Ovary (tissue), 3 donors: Measurements from ENCODE around the gene TATDN2.

Experiments
- EP300 ChIP-seq: sonication (generic); formaldehyde crosslinking; IDR thresholded peaks from one replicate; pipeline ENCODE4 v1.6.1; 2017; ENCODE audit warnings: antibody characterized with exemption
- TF ChIP-seq, protein P1 (sequence below), 3 donors: fragments of 450-650 bp in 2 of 3; fragments of 200-600 bp in 1 of 3; IDR thresholded peaks; one replicate each; pipeline versions ENCODE4 v1.5.1 to v1.8.0; 2016 to 2022; ENCODE audit warnings: antibody characterized with exemption in 3 of 3, mild to moderate bottlenecking in 1 of 3
- donor health status: DM: no; HTN: no; CAD: no.

DNA sequence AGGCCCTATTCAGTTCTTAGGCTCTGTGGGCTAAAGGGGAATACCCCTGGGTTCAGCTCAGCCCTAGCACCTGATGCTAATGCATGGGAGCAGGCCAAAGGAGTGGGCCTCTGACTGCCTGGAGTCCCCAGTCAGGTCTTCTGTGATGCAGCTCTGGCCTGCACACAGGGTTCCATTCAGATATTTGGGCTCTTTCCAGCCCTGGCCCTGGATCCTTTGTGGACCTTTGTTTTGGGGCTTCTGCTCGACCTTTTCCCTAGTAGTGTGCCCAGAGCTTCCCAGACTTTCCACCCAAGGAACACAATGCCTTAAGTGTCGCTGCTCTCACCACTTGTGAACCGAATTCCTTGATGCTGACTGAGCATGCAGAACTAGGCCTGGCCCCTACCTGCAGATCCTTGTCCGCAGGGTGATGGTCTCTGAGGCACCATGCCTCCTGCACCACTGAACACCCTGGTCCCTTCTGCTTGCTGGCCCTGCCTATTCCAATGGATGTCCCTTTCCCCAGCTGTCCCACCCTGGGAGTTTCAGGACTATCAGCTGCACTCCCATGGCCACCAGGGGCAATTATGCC, 67.6 kb downstream of the TATDN2 start:
- TF ChIP-seq, protein P1, sequence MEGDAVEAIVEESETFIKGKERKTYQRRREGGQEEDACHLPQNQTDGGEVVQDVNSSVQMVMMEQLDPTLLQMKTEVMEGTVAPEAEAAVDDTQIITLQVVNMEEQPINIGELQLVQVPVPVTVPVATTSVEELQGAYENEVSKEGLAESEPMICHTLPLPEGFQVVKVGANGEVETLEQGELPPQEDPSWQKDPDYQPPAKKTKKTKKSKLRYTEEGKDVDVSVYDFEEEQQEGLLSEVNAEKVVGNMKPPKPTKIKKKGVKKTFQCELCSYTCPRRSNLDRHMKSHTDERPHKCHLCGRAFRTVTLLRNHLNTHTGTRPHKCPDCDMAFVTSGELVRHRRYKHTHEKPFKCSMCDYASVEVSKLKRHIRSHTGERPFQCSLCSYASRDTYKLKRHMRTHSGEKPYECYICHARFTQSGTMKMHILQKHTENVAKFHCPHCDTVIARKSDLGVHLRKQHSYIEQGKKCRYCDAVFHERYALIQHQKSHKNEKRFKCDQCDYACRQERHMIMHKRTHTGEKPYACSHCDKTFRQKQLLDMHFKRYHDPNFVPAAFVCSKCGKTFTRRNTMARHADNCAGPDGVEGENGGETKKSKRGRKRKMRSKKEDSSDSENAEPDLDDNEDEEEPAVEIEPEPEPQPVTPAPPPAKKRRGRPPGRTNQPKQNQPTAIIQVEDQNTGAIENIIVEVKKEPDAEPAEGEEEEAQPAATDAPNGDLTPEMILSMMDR (IDR thresholded peaks at IDR 0.05) = no peak
- TF ChIP-seq EP300 = no peak
